Measurements from ENCODE around the gene C2CD2. TPM values are rescaled to one million over a fixed set of nuclear protein-coding genes. Genes with fewer than 3 reads are reported as not detected.

The C2CD2 gene
- total RNA-seq, 1 experiment from 2014 or later, result 12.6 TPM

DNA sequence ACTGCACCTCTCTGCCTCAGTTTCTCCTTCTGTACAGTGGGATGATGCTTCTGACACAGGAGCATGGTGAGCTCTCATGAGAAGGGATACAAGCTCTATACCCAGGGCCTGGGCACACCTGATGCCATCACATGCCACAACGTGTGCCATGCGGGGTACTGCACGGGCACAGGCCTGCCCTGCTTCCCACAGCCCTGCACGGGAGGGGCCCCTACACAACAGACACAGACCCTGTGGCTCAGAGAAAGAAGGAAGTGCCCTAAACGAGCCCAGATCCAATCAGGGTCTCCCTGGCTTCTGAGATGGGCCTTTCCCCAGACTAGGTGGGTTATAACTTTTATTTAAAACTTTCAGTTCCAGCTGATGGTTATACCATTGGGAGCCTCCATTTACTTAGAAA, 24.6 kb downstream of the C2CD2 start:
- H3K36me3 Mint-ChIP-seq (ENCODE audit: insufficient read depth, unreplicated experiment), result peaks cover 9% of the 10 kb centered on the region
- no peak overlapping the region for H3K4me3 ChIP-seq (ENCODE audit: low read depth, low read length)
- H3K9me3 ChIP-seq, result no peaks in the 10 kb centered on the region
- peaks cover 61% of the 10 kb centered on the region for H3K4me1 ChIP-seq
- no peaks in the 10 kb centered on the region for H3K27me3 Mint-ChIP-seq (ENCODE audit: insufficient read depth, unreplicated experiment)
- no peaks in the 10 kb centered on the region for H3K9me3 Mint-ChIP-seq (ENCODE audit: unreplicated experiment)
- peaks cover 47% of the 10 kb centered on the region for H3K4me1 Mint-ChIP-seq (ENCODE audit: low read depth, unreplicated experiment)
- TF ChIP-seq CTCF (IDR thresholded peaks at IDR 0.05; ENCODE audit: insufficient read depth in 1 of 2, low read depth in 1 of 2, low read length in 1 of 2, severe bottlenecking in 1 of 2, unreplicated experiment in 1 of 2), result no peak
- POLR2A ChIA-PET, result no interaction called here
- no peaks in the 10 kb centered on the region for H3K27me3 ChIP-seq (replicated peaks; ENCODE audit: control insufficient read depth, insufficient read depth, low read length)
- BruUV-seq (replicated peaks), result no TSS peak
- CTCF ChIA-PET, result no interaction called here
- no peaks in the 10 kb centered on the region for H3K36me3 ChIP-seq (ENCODE audit: control insufficient read depth, insufficient read depth, low read length)
- H3K27ac Mint-ChIP-seq (ENCODE audit: unreplicated experiment), result no peak overlapping the region
- no peak overlapping the region for H3K4me3 Mint-ChIP-seq (ENCODE audit: unreplicated experiment)
- intact Hi-C loops (cut with micrococcal nuclease; ENCODE audit: unreplicated experiment), result no loop called here
- DNase-seq, result no peak

GRCh38 chr21:41928621-41929220, 25.1 kb downstream of the C2CD2 start:
- Histone ChIP-seq H3K4me1 (peaks cover 61% of the 10 kb centered on the region), H3K4me3 (ENCODE audit: low read depth, low read length) (no peak overlapping the region), H3K27me3 (replicated peaks; ENCODE audit: control insufficient read depth, insufficient read depth, low read length) (no peaks in the 10 kb centered on the region), H3K36me3 (ENCODE audit: control insufficient read depth, insufficient read depth, low read length) (no peaks in the 10 kb centered on the region), H3K9me3 (no peaks in the 10 kb centered on the region)
- peaks cover 9% of the 10 kb centered on the region for H3K36me3 Mint-ChIP-seq (ENCODE audit: insufficient read depth, unreplicated experiment)
- H3K27ac Mint-ChIP-seq (ENCODE audit: unreplicated experiment), result no peak overlapping the region
- H3K9me3 Mint-ChIP-seq (ENCODE audit: unreplicated experiment), result no peaks in the 10 kb centered on the region
- intact Hi-C loops (cut with micrococcal nuclease; ENCODE audit: unreplicated experiment), result no loop called here
- ChIA-PET CTCF (interaction anchor here (0.6 kb wide), 1 partner anchor 51 kb away, joined by 4 read pairs; no protein-coding TSS in a partner anchor), POLR2A (no interaction called here)
- BruUV-seq (replicated peaks), result no TSS peak
- no peak for DNase-seq
- no peak overlapping the region for H3K4me3 Mint-ChIP-seq (ENCODE audit: unreplicated experiment)
- TF ChIP-seq CTCF (IDR thresholded peaks at IDR 0.05; ENCODE audit: insufficient read depth in 1 of 2, low read depth in 1 of 2, low read length in 1 of 2, severe bottlenecking in 1 of 2, unreplicated experiment in 1 of 2), result no peak
- peaks cover 47% of the 10 kb centered on the region for H3K4me1 Mint-ChIP-seq (ENCODE audit: low read depth, unreplicated experiment)
- no peaks in the 10 kb centered on the region for H3K27me3 Mint-ChIP-seq (ENCODE audit: insufficient read depth, unreplicated experiment)

- Histone ChIP-seq H3K4me3 (ENCODE audit: low read depth, low read length) (no peak overlapping the region), H3K9me3 (no peaks in the 10 kb centered on the region), H3K27me3 (replicated peaks; ENCODE audit: control insufficient read depth, insufficient read depth, low read length) (no peaks in the 10 kb centered on the region), H3K36me3 (ENCODE audit: control insufficient read depth, insufficient read depth, low read length) (no peaks in the 10 kb centered on the region), H3K4me1 (peaks cover 61% of the 10 kb centered on the region)
- H3K36me3 Mint-ChIP-seq (ENCODE audit: insufficient read depth, unreplicated experiment), result peaks cover 9% of the 10 kb centered on the region
- DNase-seq, result no peak
- intact Hi-C loops (cut with micrococcal nuclease; ENCODE audit: unreplicated experiment), result loop anchor here (2.0 kb wide), 1 partner anchor 49 kb away; the partner anchor contains the start of gene PRDM15
- peaks cover 38% of the 10 kb centered on the region for H3K4me1 Mint-ChIP-seq (ENCODE audit: low read depth, unreplicated experiment)
- no peak overlapping the region for H3K4me3 Mint-ChIP-seq (ENCODE audit: unreplicated experiment)
- no peaks in the 10 kb centered on the region for H3K9me3 Mint-ChIP-seq (ENCODE audit: unreplicated experiment)
- POLR2A ChIA-PET, result no interaction called here
- no TSS peak for BruUV-seq (replicated peaks)
- TF ChIP-seq CTCF (IDR thresholded peaks at IDR 0.05; ENCODE audit: insufficient read depth in 1 of 2, low read depth in 1 of 2, low read length in 1 of 2, severe bottlenecking in 1 of 2, unreplicated experiment in 1 of 2), result no peak
- CTCF ChIA-PET, result no interaction called here
- H3K27ac Mint-ChIP-seq (ENCODE audit: unreplicated experiment), result no peak overlapping the region
- no peaks in the 10 kb centered on the region for H3K27me3 Mint-ChIP-seq (ENCODE audit: insufficient read depth, unreplicated experiment)
Observed at GRCh38 chr21:41927727-41928409, 25.9 kb downstream of the C2CD2 start.

All from Caco-2 (cell line).